ENCODE results near the gene TMTC4.

The TMTC4 gene

GRCh38 chr13:100674572-100674871 is at the start of gene TMTC4:
Gene TMTC4 (minus strand): TSS chr13:100674795. CDS start chr13:100670362, 4,433 bp downstream.
- ChIA-PET POLR2A (interaction anchor here (1.1 kb wide), 1 partner anchor 49 kb away, joined by 3 read pairs; no protein-coding TSS in a partner anchor), CTCF (interaction anchor here (0.6 to 1.8 kb wide), 14 partner anchors 9 to 1046 kb away, joined by 3 to 17 read pairs (median 3); no protein-coding TSS in a partner anchor)
- DNase-seq (ENCODE audit: low read depth, low spot score): no peak
- TF ChIP-seq CTCF (IDR thresholded peaks at IDR 0.05; ENCODE audit: insufficient read depth, low read length, missing control alignments): no peak
- H3K4me3 ChIP-seq (ENCODE audit: low read depth, low read length): peak within 1 kb of the TSS; percentile 81

- CTCF ChIA-PET: interaction anchor here (0.8 to 8.2 kb wide), 22 partner anchors 10 to 423 kb away, joined by 3 to 71 read pairs (median 4); no protein-coding TSS in a partner anchor
- POLR2A ChIA-PET: no interaction called here
- DNase-seq (ENCODE audit: low read depth, low spot score): no peak
- H3K4me3 ChIP-seq (ENCODE audit: low read depth, low read length): no peak overlapping the region
- TF ChIP-seq CTCF (IDR thresholded peaks at IDR 0.05; ENCODE audit: insufficient read depth, low read length, missing control alignments): no peak
Measured at GRCh38 chr13:100722517-100722916, 47.9 kb upstream of the TMTC4 start.

GRCh38 chr13:100721885-100722512 is 47.4 kb upstream of the TMTC4 start:
- TF ChIP-seq CTCF (IDR thresholded peaks at IDR 0.05; ENCODE audit: insufficient read depth, low read length, missing control alignments): peak; percentile 68
- ChIA-PET POLR2A (no interaction called here), CTCF (interaction anchor here (0.5 to 8.2 kb wide), 24 partner anchors 11 to 423 kb away, joined by 3 to 71 read pairs (median 4); no protein-coding TSS in a partner anchor)
- peak; percentile 0 for DNase-seq (ENCODE audit: low read depth, low spot score)
- no peak overlapping the region for H3K4me3 ChIP-seq (ENCODE audit: low read depth, low read length)

- POLR2A ChIA-PET: no interaction called here
- CTCF ChIA-PET: interaction anchor here (2.3 kb wide), 2 partner anchors 386 to 412 kb away, joined by 7 read pairs; no protein-coding TSS in a partner anchor
- DNase-seq (ENCODE audit: low read depth, low spot score): no peak
Measured at GRCh38 chr13:100715604-100716003, 41.0 kb upstream of the TMTC4 start.

GRCh38 chr13:100714478-100714877 is 39.9 kb upstream of the TMTC4 start:
- ChIA-PET CTCF (no interaction called here), POLR2A (no interaction called here)
- TF ChIP-seq CTCF (IDR thresholded peaks at IDR 0.05; ENCODE audit: insufficient read depth, low read length, missing control alignments): no peak

More at GRCh38 chr13:100715604-100716003, 41.0 kb upstream of the TMTC4 start:
- no peak overlapping the region for H3K4me3 ChIP-seq (ENCODE audit: low read depth, low read length)
- no peak for TF ChIP-seq CTCF (IDR thresholded peaks at IDR 0.05; ENCODE audit: insufficient read depth, low read length, missing control alignments)

GRCh38 chr13:100710176-100710575 is 35.6 kb upstream of the TMTC4 start:
- no peak for DNase-seq (ENCODE audit: low read depth, low spot score)
- ChIA-PET CTCF (interaction anchor here (1.2 to 1.6 kb wide), 2 partner anchors 12 to 16 kb away, joined by 4 to 6 read pairs; no protein-coding TSS in a partner anchor), POLR2A (no interaction called here)
- H3K4me3 ChIP-seq (ENCODE audit: low read depth, low read length): no peak overlapping the region
- no peak for TF ChIP-seq CTCF (IDR thresholded peaks at IDR 0.05; ENCODE audit: insufficient read depth, low read length, missing control alignments)

More at GRCh38 chr13:100714478-100714877, 39.9 kb upstream of the TMTC4 start:
- DNase-seq (ENCODE audit: low read depth, low spot score): no peak
- no peak overlapping the region for H3K4me3 ChIP-seq (ENCODE audit: low read depth, low read length)

Data from AG04449 (cell line).